ENCODE results near the gene LAMA2.

- TF ChIP-seq, protein P1, sequence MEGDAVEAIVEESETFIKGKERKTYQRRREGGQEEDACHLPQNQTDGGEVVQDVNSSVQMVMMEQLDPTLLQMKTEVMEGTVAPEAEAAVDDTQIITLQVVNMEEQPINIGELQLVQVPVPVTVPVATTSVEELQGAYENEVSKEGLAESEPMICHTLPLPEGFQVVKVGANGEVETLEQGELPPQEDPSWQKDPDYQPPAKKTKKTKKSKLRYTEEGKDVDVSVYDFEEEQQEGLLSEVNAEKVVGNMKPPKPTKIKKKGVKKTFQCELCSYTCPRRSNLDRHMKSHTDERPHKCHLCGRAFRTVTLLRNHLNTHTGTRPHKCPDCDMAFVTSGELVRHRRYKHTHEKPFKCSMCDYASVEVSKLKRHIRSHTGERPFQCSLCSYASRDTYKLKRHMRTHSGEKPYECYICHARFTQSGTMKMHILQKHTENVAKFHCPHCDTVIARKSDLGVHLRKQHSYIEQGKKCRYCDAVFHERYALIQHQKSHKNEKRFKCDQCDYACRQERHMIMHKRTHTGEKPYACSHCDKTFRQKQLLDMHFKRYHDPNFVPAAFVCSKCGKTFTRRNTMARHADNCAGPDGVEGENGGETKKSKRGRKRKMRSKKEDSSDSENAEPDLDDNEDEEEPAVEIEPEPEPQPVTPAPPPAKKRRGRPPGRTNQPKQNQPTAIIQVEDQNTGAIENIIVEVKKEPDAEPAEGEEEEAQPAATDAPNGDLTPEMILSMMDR (IDR thresholded peaks at IDR 0.05): no peak
- TF ChIP-seq POLR2A (IDR thresholded peaks at IDR 0.05): no peak
Measured at GRCh38 chr6:129390900-129391299, 508.0 kb downstream of the LAMA2 start.

All from uterus (tissue), 2 donors.